GM19099 (cell line): ENCODE data around the gene CA5A.

Experiments used
- POLR2A ChIP-seq: IDR thresholded peaks from 3 replicates; pipeline ENCODE4 v1.6.1; 2011; ENCODE audit warnings: low read depth; ENCODE audit not compliant: insufficient read length; ENCODE audit errors: extremely low read depth

The CA5A gene

GRCh38 chr16:87936375-87937230 is at the start of gene CA5A:
Gene CA5A, minus strand, starts transcription at chr16:87936529. Its CDS starts 79 bp downstream, at chr16:87936450.
- no peak for TF ChIP-seq POLR2A

GRCh38 chr16:87984632-87985267 is 48.4 kb upstream of the CA5A start:
- TF ChIP-seq POLR2A = no peak

GRCh38 chr16:87982581-87983041 is 46.3 kb upstream of the CA5A start:
- TF ChIP-seq POLR2A = no peak

GRCh38 chr16:87979352-87979751 is 43.0 kb upstream of the CA5A start:
- no peak for TF ChIP-seq POLR2A

- no peak for TF ChIP-seq POLR2A
These were observed 41.8 kb upstream of the CA5A start for GRCh38 chr16:87978127-87978526.

- no peak for TF ChIP-seq POLR2A
These were observed 40.3 kb upstream of the CA5A start for GRCh38 chr16:87976665-87977064.

GRCh38 chr16:87974178-87974577 is 37.8 kb upstream of the CA5A start:
- TF ChIP-seq POLR2A = no peak

- TF ChIP-seq POLR2A = no peak
These were observed 37.4 kb upstream of the CA5A start for GRCh38 chr16:87973717-87974116.

- no peak for TF ChIP-seq POLR2A
These were observed 35.6 kb upstream of the CA5A start for GRCh38 chr16:87971933-87972332.

- TF ChIP-seq POLR2A = no peak
These were observed 33.9 kb upstream of the CA5A start for GRCh38 chr16:87970186-87970585.

- TF ChIP-seq POLR2A = no peak
These were observed 32.2 kb upstream of the CA5A start for GRCh38 chr16:87968541-87968940.

GRCh38 chr16:87966685-87967185 is 30.4 kb upstream of the CA5A start:
- no peak for TF ChIP-seq POLR2A

- TF ChIP-seq POLR2A = no peak
These were observed 29.8 kb upstream of the CA5A start for GRCh38 chr16:87966064-87966645.

- no peak for TF ChIP-seq POLR2A
These were observed 29.1 kb upstream of the CA5A start for GRCh38 chr16:87965417-87965816.

- no peak for TF ChIP-seq POLR2A
These were observed 27.8 kb upstream of the CA5A start for GRCh38 chr16:87964049-87964659.

GRCh38 chr16:87963400-87963799 is 27.1 kb upstream of the CA5A start:
- no peak for TF ChIP-seq POLR2A

GRCh38 chr16:87961623-87962022 is 25.3 kb upstream of the CA5A start:
- no peak for TF ChIP-seq POLR2A
